ENCODE data around the gene BDNF.

GRCh38 chr11:27692781-27693180 lies 7.5 kb downstream of the BDNF start:
- TF ChIP-seq EZH2 (IDR thresholded peaks at IDR 0.05; ENCODE audit: low read depth, unreplicated experiment) (no peak), JUNB (IDR thresholded peaks at IDR 0.05; ENCODE audit: unreplicated experiment) (no peak)

Measured in GM23338 (cell line).